H1 (cell line): Measurements from ENCODE around the gene MDFIC2.

Experiments used
- CTCF ChIP-seq, 3 experiments: IDR thresholded peaks; 1 replicate in 2 of 3; 2 replicates in 1 of 3; pipeline versions ENCODE4 v1.5.1 to v1.6.1; 2011; ENCODE audit warnings: low read length in 3 of 3, mild to moderate bottlenecking in 3 of 3, inconsistent platforms in 2 of 3, low read depth in 1 of 3, moderate library complexity in 1 of 3; ENCODE audit not compliant: insufficient read depth in 1 of 3; ENCODE audit errors: control extremely low read depth in 1 of 3
- GABPA ChIP-seq: IDR thresholded peaks from 2 replicates; pipeline ENCODE4 v1.6.1; 2011; ENCODE audit warnings: mild to moderate bottlenecking, low read length, moderate library complexity, borderline replicate concordance; ENCODE audit not compliant: insufficient read depth
- TAF1 ChIP-seq: IDR thresholded peaks from 2 replicates; pipeline ENCODE4 v1.6.1; 2011; ENCODE audit warnings: mild to moderate bottlenecking, low read depth, low read length

GRCh38 chr3:70281663-70282062, 30.8 kb downstream of the MDFIC2 start:
- no peak for TF ChIP-seq GABPA
- TF ChIP-seq TAF1 = no peak
- no peak for TF ChIP-seq CTCF (IDR thresholded peaks at IDR 0.05; ENCODE audit: control extremely low read depth in 1 of 3, insufficient read depth in 1 of 3, low read depth in 1 of 3, low read length in 3 of 3)
